Dermis microvascular lymphatic vessel endothelial cell (primary cell): Measurements from ENCODE around the gene TMEM72. TPM values are rescaled to one million over a fixed set of nuclear protein-coding genes. Genes with fewer than 3 reads are reported as not detected.

Experiments used
- DNase-seq, 2 donors: peaks; one replicate each; pipeline versions ENCODE4 v3.0.0 to v3.0.0-alpha.2; 2010; ENCODE audit warnings: low read depth in 2 of 2
- total RNA-seq: library from RNA; depleted of rRNA; stranded (reverse); fragments of >200 nt; gene quantifications from 2 replicates; pipeline ENCODE4 v1.2.1, GENCODE V29; 2014

The TMEM72 gene
- total RNA-seq, 1 donor from 2014 or later = not detected

DNA sequence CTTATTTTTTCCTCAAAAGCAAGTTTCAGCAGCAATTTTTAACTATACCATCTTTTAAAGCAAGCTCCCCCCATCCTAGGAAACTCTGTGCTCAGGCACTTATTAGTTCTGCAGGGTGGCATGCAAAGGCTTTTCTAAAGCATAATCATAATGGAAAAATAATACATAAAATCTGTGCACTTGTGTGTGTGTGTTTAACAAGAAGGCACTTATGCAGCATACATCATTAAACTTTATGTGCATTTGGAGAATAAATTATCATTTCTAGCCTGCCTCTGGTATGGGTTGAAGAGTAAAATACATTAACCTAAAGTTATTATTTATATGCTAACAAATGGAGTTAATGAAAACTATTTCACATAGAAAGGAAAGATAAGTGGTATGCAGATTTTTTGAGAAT is 42.9 kb downstream of the TMEM72 start:
- no peak for DNase-seq

DNA sequence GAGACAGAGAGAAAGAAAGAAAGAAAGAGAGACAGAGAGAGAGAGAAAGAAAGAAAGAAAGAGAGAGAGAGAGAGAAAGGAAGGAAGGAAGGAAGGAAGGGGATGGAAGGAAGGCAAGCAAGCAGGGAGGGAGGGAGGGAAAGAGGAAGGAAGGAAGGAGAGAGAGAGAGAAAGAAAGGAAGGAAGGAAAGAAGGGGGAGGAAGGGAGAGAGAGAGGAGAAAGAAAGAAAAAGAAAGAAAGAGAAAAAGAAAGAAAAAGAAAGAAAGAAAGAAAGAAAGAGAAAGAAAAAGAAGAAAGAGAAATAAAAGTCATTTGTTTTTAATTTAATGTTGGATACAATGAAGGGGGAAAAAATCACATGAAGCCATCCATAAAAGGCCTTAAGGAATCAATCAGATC is 43.8 kb downstream of the TMEM72 start:
- no peak for DNase-seq

DNA sequence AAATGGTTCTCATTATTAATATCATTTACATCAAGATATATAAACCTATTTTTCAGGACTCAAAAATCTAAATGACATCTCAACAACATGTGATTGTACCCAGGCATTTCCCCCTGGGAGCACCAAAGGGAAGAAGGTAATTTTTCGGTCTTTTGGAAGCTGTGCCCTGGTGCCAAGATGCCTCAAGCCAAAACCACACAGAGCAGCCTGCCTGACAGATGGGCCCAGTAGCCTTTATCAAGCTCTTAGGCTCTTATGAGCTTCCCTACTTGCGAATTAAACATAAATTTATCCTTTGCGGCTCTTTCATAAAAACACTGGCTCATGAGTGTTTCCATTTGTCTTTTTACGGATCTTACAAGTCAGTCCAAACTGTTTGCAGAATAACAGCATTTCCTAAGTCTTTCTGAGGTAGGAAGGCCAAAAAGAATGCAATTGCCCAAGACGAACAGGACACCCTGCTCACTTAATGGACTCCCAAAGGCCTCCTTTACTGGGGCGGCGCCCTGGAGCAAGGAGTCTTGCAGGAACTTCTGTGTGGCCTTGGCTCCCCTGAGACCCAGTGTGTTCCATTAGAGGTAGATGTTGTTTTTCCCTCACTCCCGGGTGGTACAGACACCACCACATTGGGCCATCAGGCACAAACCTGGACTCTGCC is 44.4 kb downstream of the TMEM72 start:
- no peak for DNase-seq

DNA sequence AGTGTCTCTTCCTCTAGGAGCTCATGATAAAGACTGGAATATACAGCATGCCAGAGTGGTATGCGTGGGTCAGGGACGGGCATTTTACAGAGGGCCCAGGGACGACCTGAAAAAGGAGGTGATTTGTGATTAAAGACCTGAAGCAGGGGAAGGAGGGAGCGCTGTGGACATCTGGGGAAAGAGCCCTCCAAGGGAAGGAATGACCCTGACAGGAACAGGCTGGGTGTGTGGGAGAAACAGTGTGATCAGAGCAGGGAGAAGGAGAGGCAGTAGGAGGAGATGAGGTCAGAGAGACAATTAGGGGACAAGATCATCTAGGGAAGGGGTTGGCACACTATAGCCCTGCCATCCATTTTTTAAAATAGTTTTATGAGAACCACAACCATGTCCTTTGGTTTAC is 45.1 kb downstream of the TMEM72 start:
- no peak for DNase-seq

DNA sequence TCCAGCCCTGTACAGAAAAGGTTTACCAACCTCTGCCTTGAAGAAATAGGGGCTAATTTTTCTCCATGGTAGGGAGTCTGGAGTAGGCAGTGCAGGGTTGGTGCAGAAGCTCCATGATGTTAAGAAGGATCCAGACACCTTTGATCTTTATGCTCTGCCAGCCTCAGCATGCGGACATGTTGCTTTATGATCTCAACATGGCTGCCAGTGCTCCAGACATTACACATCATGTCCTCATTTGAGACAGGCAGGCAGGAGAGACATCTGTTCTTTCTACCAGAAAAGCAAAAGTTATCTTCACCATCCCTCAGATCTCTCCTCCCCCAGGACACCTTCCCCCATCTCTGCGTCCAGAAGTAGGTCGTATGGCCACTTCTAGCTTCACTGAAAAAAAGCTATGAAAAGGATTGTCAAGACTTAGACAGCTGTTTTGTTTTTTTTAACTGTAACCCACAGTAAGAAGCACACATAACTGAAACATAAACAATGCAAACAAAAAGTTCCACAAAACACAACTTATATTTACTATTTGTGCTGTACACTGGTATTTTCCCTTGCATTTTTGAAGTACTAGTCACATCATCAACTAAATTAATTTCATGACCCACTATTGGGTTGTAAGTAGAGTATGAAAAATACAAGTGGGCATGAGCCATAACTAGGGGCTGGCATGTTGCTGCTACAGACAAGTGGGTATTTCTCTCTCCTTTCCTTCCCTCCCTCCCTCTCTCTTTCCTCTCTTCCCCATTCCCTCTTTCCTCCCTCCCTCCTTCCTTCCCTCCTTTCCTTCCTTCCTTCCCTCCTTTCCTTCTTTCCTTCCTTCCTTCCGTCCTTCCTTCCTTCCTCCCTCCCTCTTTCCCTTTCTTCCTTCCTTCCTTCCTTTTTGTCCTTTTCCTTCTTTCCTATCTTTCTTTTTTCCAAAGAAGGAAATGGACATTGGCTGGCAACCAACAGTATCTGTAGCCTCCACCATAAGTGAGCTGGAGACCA is 45.9 kb downstream of the TMEM72 start:
- DNase-seq = no peak

DNA sequence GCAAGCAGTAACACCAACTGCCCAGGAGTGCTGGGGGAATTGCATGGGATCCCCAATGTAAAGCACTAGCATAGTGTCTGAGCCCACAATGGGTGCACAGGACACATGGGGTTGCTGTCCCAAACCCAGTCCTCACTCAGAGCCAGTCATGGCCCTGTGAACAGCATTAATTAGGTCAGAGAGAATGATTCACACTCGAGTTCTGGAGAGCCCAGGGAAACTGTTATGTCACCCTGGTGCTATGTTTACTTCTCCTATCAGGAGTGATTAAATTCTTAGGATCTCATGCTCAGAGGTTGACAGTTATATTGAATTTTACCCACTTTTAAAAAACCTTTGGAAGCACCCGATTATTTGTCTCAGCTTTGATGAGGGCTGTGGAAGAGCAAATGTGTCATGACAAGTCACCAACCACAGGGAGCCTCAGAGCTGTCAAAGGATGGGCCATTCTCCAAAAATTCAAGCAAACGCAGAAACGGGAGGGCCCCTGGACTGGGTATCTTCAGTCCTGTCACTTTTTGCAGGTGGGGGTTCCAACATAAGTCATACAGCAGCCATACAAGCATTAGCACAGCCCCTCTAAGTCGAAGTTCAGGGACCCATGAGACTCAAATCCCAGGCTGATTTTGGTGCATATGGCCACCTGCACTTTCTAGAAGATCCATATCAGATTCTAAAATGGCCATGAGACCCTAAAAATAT is 47.2 kb downstream of the TMEM72 start:
- peak in 1 of 2 donors; percentile 35 for DNase-seq

DNA sequence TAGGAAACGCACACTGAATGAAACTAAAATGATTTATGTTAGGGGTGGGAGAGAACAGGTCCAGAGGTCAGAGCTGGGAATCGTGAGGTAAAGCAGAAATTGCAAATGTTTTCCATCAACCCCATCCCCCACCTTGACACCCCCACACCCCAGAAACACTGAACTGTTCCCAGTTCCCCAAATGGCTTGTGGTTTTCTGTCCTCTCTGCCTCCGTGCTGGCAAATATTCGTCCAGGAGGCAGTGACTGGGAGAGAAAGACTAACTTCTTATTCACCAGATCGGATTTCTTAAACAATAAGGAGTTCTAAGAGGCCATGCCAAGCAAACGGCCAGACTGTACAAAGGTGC is 47.7 kb downstream of the TMEM72 start:
- DNase-seq = no peak

DNA sequence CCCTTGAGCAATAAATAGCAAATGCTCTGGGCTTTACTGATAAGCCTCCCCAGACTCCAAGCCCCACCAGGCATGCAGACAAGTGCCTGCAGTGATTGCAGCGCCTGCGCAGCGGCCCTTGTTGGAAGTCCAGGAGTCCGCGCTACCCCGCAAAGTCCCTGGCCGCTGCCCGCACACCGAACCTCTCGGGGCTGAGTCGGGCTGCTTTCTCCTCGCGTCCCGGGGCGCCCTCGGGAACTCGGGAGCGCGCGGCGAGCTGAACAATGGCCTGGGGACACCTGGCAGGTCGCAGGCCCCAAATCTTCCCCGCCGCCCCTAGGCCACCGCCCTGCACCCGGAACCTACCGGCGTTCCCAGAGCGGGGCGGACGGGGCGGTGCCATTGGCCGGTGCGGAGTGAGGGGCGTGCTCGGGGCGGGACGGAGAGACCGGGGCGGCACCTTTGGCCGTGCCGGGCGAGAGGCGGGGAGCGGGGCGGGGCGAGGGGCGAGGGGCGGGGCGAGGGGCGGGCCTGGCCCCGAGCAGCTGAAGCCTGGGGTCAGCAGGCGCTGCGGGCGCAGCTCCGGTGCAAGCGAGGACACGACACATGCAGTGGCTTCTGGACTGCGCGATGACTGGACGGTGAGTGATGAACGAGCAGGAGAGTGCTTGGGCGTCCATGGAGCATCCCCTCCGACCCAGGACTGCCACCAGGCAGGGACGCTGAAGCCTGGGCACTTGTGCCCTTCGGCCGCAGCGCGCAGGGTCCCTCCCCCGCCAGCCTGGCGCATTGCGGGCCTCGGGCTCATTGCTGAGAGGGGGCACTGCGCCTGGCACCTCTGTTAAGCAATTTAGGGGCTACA is 48.3 kb downstream of the TMEM72 start, which contains the start of gene RASSF4:
TSS of gene RASSF4 (plus strand) at position 556 of the 841 bp plus-strand sequence. CDS start 10,401 bp downstream, outside the sequence.
- DNase-seq = peak in 1 of 2 donors; percentile 84

DNA sequence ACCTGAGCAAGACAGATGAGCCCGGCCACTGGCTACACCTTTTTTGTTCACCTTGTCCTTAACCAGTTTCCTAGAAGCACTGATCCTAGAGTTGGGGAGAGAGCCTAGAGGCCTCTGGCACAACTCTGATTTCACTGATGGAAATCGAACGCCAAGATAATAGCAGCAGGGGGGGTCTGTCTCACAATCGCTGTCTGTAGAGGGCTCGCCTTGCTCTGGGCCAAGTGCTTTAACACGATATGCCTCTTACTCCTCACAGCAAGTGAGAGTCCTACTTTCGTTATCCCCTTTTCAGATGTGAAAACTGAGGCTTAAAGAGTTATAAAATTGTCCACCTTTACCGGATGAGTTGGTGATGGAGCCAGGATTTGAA is 48.9 kb downstream of the TMEM72 start:
- no peak for DNase-seq

DNA sequence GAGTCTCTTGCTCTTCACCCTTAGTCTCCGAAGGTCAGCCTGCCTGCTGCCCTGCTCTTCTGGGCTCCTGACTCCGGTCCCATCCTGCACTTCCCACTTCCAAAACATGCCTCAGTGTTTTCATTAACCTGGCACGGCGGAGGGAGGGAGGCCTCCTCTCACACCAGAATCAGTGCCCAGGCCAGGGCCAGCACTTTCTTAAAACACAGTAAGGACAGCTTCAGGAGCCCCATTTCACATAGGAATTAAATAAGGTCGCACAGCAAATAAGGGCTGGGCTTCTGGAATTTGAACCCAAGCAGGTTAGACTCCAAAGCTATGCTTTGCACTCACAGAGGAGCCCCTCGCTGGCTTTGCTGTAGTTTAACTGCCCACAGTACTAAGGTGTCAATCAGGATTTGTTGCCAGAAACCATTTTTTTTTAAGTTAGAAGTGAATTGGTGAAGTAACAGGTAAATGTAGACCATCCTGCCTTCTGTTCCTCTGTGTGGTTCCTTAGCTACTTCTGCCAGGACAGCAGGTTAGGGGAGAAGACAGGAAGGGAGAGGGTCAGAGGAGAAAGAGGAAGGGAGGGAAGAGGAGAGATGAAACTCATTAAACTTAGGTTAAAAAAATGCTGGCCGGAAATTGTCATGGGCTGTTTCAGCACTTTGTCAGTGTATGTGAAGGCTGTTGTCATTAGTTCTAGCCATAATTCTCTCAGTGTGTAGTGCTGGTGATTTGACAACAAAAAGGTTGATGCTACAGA is 49.5 kb downstream of the TMEM72 start:
- DNase-seq = no peak

DNA sequence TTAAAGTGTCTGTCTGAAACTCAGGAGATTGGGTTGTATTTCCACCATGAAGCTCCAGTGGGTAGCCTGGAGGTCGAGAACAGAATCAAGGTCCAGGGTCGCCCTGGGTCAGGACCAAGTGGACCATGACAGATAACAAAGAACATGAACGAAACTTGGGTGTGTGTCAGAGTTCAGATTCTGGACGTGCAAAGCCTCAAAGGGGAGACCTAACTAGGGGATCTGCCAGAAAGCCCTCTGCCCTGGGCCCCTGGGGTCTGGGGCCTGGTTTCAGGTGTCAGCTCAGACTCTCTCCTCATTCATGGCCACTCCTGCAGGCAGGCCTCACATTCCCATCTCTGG is 50.1 kb downstream of the TMEM72 start:
- no peak for DNase-seq

DNA sequence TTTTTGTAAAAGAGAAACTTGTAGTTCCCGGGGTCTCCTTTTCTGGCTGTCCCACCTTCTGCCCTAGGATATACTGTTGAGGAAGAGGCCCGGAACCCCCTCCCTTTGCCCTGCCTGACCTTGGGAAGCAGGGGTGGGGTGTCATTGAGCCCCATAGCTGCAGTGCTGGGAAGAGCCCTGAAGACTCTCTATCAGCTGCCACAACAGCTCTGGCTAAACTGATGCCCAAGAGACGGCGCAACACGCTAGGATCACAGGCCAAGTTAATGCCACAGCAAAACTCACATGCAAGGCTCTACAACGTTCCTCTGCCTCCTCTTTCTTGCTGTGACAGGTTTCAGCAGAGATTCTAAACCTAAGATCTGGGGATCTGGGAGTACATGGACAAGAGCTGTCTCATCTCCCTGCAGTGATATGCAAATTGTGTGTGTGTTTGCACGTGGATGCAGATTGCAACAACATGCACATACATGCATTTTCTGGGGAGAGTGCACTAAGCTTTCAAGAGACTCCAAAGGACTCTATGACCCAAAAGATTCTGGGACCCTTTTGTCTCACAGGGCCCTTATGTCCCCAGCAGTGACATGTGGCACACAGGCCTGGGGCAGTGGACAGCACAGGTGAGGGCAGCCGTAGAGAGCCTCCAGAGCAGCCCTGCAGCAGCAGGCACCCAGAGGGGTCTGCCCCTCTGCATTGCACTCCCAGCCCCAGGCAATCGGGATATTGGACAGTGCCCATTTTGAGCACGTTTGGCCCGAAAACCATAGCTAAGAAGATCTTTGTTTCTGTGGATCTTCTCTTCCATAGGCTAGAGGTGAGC is 51.0 kb downstream of the TMEM72 start:
- no peak for DNase-seq

DNA sequence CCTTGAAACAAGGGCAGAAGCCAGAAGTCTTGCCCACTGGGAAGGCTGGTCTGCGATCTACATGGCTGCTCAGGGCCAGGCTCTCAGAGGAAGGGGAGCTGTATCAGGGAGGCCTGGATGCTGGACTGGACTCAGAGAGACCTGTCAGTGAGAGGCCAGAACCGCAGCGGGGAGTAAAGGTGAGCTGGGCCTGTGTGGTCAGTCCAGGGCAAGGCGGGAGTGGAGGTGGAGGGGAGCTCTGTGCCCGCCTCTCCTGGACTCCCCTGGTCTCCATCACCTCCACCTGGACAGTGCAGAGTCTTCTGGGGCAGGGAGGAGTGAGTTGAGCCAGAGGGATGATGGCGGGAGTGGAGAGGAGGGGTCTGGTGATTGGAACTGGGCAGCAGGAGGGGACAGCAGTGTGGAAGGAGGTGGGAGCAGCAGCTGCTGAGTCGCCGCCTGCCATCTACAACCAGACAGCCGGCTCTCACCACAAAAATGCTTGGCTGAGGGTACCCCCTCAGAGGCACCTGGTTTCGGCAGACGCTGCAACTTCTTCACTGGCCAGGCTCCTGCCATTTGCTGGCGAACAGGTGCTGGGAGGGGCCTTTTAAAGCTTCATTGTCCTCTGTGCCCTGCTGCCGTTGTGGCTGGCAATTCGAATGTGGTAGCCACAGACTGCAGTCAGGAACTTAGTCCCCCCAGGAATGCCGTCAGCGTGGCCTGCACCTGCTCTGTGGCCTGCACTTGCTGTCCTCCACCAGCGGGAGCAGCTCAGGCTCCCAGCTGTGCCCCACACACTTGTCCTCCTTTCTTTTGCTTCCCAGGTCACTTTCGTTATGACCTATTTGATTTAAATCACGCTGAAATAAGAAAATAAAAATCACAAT is 52.0 kb downstream of the TMEM72 start:
- DNase-seq = no peak

DNA sequence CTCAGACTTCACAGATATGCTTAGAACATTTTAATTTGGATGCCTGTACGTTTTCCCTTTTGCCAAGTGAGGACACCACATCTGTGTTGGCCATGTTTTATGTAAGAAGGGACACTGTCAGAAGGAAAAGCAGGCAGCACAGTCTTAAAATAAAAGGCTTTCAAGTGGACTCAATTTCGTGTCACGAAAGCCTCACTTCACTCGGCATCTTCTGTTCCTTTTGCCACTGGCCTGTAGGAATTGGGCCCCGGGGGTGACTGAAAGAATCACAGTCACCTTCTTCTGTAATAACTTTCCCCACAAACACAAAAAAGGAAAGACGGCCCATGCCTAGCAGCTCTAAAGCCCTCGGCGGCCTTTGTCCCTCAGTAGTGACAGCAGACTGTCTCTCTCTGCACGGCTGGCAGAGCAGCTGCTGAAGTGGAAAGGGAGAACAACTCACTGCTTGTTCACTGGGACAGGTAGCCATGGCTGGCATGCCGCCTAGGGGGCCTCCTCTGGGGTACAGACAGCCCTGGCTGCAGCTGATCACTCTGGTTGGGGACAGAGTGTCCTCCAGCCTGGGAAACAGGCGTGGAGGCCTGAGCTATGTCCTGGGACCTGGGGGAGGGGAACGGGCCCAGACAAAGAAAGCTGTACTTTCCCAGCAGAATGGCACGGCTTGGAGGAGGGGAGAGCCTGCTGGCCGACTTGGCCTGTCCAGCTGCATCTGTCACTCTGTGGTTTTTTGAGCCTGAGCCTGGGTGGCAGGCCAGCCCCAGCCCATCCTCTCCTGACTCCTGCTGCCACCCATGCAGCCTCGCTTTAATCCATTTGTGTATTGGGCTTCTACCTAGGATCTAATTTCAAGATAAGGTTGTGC is 52.9 kb downstream of the TMEM72 start:
- no peak for DNase-seq

DNA sequence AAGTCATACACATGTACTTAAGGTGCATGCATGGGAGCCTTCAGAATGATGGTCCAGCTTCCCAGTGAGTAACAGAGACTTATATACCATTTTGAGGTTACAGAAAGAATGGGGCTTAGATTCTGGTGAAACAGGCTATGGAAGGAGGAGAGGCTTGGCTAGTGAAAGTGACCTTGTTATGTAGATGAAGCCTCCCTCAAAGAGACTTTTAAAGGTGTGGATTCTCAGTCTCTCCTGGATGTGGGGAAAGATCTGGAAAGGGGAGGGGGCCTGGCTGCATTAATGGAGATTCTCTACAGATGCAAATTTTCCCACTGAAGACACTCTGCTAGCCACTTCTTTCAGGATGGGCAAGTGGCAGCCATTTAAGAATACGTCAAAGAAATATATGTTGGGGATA is 54.0 kb downstream of the TMEM72 start:
- DNase-seq = no peak

DNA sequence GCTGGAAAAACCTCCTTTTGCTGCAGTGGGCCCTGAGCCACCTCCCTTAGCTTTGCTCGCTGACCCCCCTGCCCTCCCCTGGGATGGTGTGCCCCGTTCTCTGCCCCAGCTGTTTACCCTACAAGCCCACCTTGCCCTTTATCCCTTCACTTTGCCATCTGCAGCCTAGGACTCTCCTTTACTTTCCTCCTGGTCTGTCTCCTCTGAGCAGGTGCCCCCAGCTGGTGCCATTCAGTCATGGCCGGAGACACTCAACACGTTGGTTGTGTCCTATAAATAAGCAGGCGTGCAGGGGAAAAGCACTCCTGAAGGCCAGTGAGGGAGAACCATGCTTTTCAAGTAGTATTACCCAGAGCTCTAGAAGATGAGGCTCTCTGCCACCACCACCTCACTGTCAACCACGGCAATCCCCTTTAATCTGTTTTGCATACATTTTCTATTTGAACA is 54.5 kb downstream of the TMEM72 start:
- DNase-seq = no peak

DNA sequence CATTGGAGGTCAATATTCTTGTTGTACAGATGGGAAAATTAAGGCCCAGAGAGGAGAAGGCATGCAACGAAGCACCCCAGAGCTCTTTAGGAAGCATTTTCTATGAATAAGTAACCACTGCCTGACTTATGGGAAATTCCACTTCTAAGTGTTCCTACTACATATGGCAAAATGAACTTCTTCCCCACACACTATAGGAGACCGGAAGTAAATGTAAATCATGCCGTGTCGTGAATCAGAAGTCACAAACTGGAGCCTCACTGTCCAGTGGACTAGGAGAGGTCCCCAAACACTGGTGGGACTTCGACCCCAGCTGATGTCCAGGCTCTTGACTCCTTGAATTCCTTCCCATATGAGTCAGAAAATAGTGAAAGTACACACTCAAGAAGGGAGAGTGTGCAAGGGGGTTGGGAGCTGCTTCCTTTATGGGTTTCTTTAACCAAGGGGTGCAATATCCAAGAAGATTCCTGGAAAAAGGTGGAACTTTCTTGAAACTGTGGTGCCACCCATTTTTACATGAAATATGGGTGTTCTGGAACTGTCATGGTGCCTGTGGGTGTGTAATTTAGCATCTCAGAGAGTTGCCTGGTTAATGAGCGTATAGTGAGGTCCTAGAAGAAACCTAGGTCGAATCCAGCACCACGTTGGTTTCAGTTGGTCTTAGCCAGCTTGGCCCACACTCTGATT is 55.1 kb downstream of the TMEM72 start:
- DNase-seq = no peak
